ENCODE measurements around the gene DRGX.

Gene DRGX

DNA sequence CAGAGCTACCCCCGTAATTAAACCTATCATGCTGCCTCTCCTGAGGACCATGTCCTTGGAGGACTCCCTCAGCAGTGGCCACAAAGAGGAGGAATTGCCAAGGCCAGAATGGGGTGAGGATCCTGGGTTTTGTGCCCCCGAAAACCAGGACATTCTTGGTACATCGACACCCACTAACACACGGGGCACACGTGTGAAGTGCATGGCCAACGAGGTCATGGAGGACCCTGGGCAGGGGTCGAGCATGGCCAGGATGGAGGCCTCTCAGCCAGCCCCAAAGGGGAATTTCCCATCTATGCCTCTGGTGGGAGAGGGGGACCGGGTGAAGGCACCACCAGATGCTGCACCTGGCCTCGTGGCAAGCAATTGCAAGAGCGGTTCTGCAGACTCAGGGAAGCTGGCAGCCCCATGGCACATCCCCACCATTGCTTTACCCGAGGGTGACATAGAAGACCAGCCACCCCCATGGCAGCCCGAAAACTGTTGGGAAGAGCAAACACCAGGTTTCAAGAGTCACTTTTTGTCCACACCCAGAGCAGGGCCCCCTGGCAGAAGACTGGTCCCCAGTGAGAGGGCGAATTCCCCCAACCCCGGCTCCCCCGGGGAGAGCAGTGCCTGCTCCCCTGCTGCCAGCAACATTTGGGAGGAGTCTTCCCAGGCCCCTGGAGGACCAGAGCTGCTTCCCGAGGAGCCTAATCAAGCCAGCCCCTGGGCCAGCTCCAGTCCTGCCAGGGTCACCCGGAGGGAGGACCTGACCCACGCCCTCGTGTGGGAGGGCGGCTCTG is 70.6 kb downstream of the DRGX start:
- no peak for DNase-seq

DNA sequence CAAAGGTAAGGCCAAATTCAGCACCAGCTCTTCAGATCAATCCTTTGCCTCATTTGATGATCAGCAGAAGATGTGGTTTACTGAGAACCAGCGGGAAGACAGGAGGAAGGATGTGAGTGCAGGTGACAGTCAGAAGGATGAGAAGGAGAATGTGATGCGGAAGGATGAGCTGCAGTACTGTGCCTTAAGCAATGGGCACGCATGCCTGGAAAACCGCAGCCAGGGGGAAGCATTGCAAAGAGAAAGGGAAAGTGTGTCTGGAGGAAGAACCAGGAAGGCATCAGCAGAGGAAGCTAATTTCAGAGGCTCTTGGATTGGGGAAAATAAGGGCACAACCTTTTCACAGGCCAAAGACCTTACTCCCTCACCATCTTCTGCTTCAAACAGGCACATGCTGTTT is 71.2 kb downstream of the DRGX start:
- WGBS, result 50% methylated on average over 4 of the region's 4 CpGs

More for the DNA sequence above, 70.6 kb downstream of the DRGX start:
- no peak overlapping the region for H2AFZ ChIP-seq (ENCODE audit: low read depth, low read length)
- no peak overlapping the region for H2BK120ac ChIP-seq (ENCODE audit: low read depth, low read length)
- no peak overlapping the region for H2BK12ac ChIP-seq (ENCODE audit: low read length in 2 of 2)
- no peak overlapping the region for H3K23ac ChIP-seq (ENCODE audit: low read length in 2 of 2)
- no peaks in the 10 kb centered on the region for H3K79me1 ChIP-seq (replicated peaks; ENCODE audit: low read length, poor library complexity, severe bottlenecking)
- no peak overlapping the region for H4K91ac ChIP-seq (ENCODE audit: low read length)
- 77% methylated on average over 20 of the region's 20 CpGs for WGBS
- no peaks in the 10 kb centered on the region for H3K36me3 ChIP-seq (ENCODE audit: control insufficient read depth in 1 of 2, insufficient read depth in 2 of 2, low read depth in 1 of 2, low read length in 2 of 2)
- no peak overlapping the region for H3K4me3 ChIP-seq (ENCODE audit: insufficient read depth in 1 of 2, low read depth in 1 of 2, low read length in 2 of 2)
- H2AK5ac ChIP-seq (ENCODE audit: low read length, severe bottlenecking), result no peak overlapping the region
- H3K18ac ChIP-seq (ENCODE audit: low read depth in 1 of 2, low read length in 2 of 2), result no peak overlapping the region
- H3K27me3 ChIP-seq (ENCODE audit: control insufficient read depth in 1 of 2, insufficient read depth in 1 of 2, low read length in 2 of 2), result peaks cover 0 to 68% of the 10 kb centered on the region in 2 experiments
- H3K9ac ChIP-seq (ENCODE audit: low read length), result no peak overlapping the region
- no peaks in the 10 kb centered on the region for H3K4me1 ChIP-seq (ENCODE audit: control insufficient read depth, insufficient read depth, low read depth, low read length)
- H4K8ac ChIP-seq (ENCODE audit: low read length), result no peak overlapping the region
- H3K14ac ChIP-seq (ENCODE audit: low read length in 2 of 2), result no peak overlapping the region
- no peak overlapping the region for H2BK15ac ChIP-seq (ENCODE audit: low read depth, poor library complexity, severe bottlenecking)
- no peak overlapping the region for H3K4ac ChIP-seq (ENCODE audit: low read depth in 1 of 2, low read length in 2 of 2)
- no peak overlapping the region for H3K27ac ChIP-seq (ENCODE audit: low read length, poor library complexity, severe bottlenecking)
- no peak overlapping the region for H3K4me2 ChIP-seq (ENCODE audit: low read length, poor library complexity, severe bottlenecking)
- no peak overlapping the region for H2BK5ac ChIP-seq (ENCODE audit: low read depth, low read length, poor library complexity, severe bottlenecking)
- no peaks in the 10 kb centered on the region for H3K9me3 ChIP-seq (ENCODE audit: control insufficient read depth, low read length)

GRCh38 chr10:49323896-49324270 is 72.0 kb downstream of the DRGX start:
- Histone ChIP-seq H2AK5ac (ENCODE audit: low read length, severe bottlenecking) (no peak overlapping the region), H2BK12ac (ENCODE audit: low read length in 2 of 2) (no peak overlapping the region), H4K91ac (ENCODE audit: low read length) (no peak overlapping the region), H3K9ac (ENCODE audit: low read length) (no peak overlapping the region), H2BK120ac (ENCODE audit: low read depth, low read length) (no peak overlapping the region), H3K27me3 (ENCODE audit: control insufficient read depth in 1 of 2, insufficient read depth in 1 of 2, low read length in 2 of 2) (peaks cover 0 to 65% of the 10 kb centered on the region in 2 experiments), H4K8ac (ENCODE audit: low read length) (no peak overlapping the region), H3K14ac (ENCODE audit: low read length in 2 of 2) (no peak overlapping the region), H3K79me1 (replicated peaks; ENCODE audit: low read length, poor library complexity, severe bottlenecking) (no peaks in the 10 kb centered on the region), H2BK5ac (ENCODE audit: low read depth, low read length, poor library complexity, severe bottlenecking) (no peak overlapping the region), H3K4me2 (ENCODE audit: low read length, poor library complexity, severe bottlenecking) (no peak overlapping the region), H2BK15ac (ENCODE audit: low read depth, poor library complexity, severe bottlenecking) (no peak overlapping the region), H3K18ac (ENCODE audit: low read depth in 1 of 2, low read length in 2 of 2) (no peak overlapping the region), H3K4me3 (ENCODE audit: insufficient read depth in 1 of 2, low read depth in 1 of 2, low read length in 2 of 2) (no peak overlapping the region), H3K27ac (ENCODE audit: low read length, poor library complexity, severe bottlenecking) (no peak overlapping the region), H3K9me3 (ENCODE audit: control insufficient read depth, low read length) (no peaks in the 10 kb centered on the region), H3K4ac (ENCODE audit: low read depth in 1 of 2, low read length in 2 of 2) (no peak overlapping the region), H2AFZ (ENCODE audit: low read depth, low read length) (no peak overlapping the region), H3K23ac (ENCODE audit: low read length in 2 of 2) (no peak overlapping the region), H3K36me3 (ENCODE audit: control insufficient read depth in 1 of 2, insufficient read depth in 2 of 2, low read depth in 1 of 2, low read length in 2 of 2) (no peaks in the 10 kb centered on the region), H3K4me1 (ENCODE audit: control insufficient read depth, insufficient read depth, low read depth, low read length) (no peaks in the 10 kb centered on the region)
- 75% methylated on average over 9 of the region's 9 CpGs for WGBS
- DNase-seq, result no peak

More for the DNA sequence above, 71.2 kb downstream of the DRGX start:
- no peaks in the 10 kb centered on the region for H3K4me1 ChIP-seq (ENCODE audit: control insufficient read depth, insufficient read depth, low read depth, low read length)
- no peak for DNase-seq
- no peak overlapping the region for H2BK15ac ChIP-seq (ENCODE audit: low read depth, poor library complexity, severe bottlenecking)
- no peak overlapping the region for H3K4ac ChIP-seq (ENCODE audit: low read depth in 1 of 2, low read length in 2 of 2)
- no peak overlapping the region for H3K4me3 ChIP-seq (ENCODE audit: insufficient read depth in 1 of 2, low read depth in 1 of 2, low read length in 2 of 2)
- H3K4me2 ChIP-seq (ENCODE audit: low read length, poor library complexity, severe bottlenecking), result no peak overlapping the region
- no peak overlapping the region for H3K9ac ChIP-seq (ENCODE audit: low read length)
- H2BK12ac ChIP-seq (ENCODE audit: low read length in 2 of 2), result no peak overlapping the region
- no peaks in the 10 kb centered on the region for H3K9me3 ChIP-seq (ENCODE audit: control insufficient read depth, low read length)
- no peak overlapping the region for H2AK5ac ChIP-seq (ENCODE audit: low read length, severe bottlenecking)
- H2BK5ac ChIP-seq (ENCODE audit: low read depth, low read length, poor library complexity, severe bottlenecking), result no peak overlapping the region
- no peak overlapping the region for H3K14ac ChIP-seq (ENCODE audit: low read length in 2 of 2)
- H2AFZ ChIP-seq (ENCODE audit: low read depth, low read length), result no peak overlapping the region
- H4K8ac ChIP-seq (ENCODE audit: low read length), result no peak overlapping the region
- H3K18ac ChIP-seq (ENCODE audit: low read depth in 1 of 2, low read length in 2 of 2), result no peak overlapping the region
- H4K91ac ChIP-seq (ENCODE audit: low read length), result no peak overlapping the region
- no peaks in the 10 kb centered on the region for H3K36me3 ChIP-seq (ENCODE audit: control insufficient read depth in 1 of 2, insufficient read depth in 2 of 2, low read depth in 1 of 2, low read length in 2 of 2)
- H3K79me1 ChIP-seq (replicated peaks; ENCODE audit: low read length, poor library complexity, severe bottlenecking), result no peaks in the 10 kb centered on the region
- no peak overlapping the region for H2BK120ac ChIP-seq (ENCODE audit: low read depth, low read length)
- H3K27ac ChIP-seq (ENCODE audit: low read length, poor library complexity, severe bottlenecking), result no peak overlapping the region
- no peak overlapping the region for H3K23ac ChIP-seq (ENCODE audit: low read length in 2 of 2)
- H3K27me3 ChIP-seq (ENCODE audit: control insufficient read depth in 1 of 2, insufficient read depth in 1 of 2, low read length in 2 of 2), result peaks cover 0 to 68% of the 10 kb centered on the region in 2 experiments

- Histone ChIP-seq H3K79me1 (replicated peaks; ENCODE audit: low read length, poor library complexity, severe bottlenecking) (no peaks in the 10 kb centered on the region), H3K4me2 (ENCODE audit: low read length, poor library complexity, severe bottlenecking) (no peak overlapping the region), H4K8ac (ENCODE audit: low read length) (no peak overlapping the region), H2AK5ac (ENCODE audit: low read length, severe bottlenecking) (no peak overlapping the region), H3K9me3 (ENCODE audit: control insufficient read depth, low read length) (no peaks in the 10 kb centered on the region), H3K18ac (ENCODE audit: low read depth in 1 of 2, low read length in 2 of 2) (no peak overlapping the region), H2BK5ac (ENCODE audit: low read depth, low read length, poor library complexity, severe bottlenecking) (no peak overlapping the region), H3K23ac (ENCODE audit: low read length in 2 of 2) (no peak overlapping the region), H3K36me3 (ENCODE audit: control insufficient read depth in 1 of 2, insufficient read depth in 2 of 2, low read depth in 1 of 2, low read length in 2 of 2) (no peaks in the 10 kb centered on the region), H2BK15ac (ENCODE audit: low read depth, poor library complexity, severe bottlenecking) (no peak overlapping the region), H3K4me1 (ENCODE audit: control insufficient read depth, insufficient read depth, low read depth, low read length) (no peaks in the 10 kb centered on the region), H3K4me3 (ENCODE audit: insufficient read depth in 1 of 2, low read depth in 1 of 2, low read length in 2 of 2) (no peak overlapping the region), H3K9ac (ENCODE audit: low read length) (no peak overlapping the region), H3K27me3 (ENCODE audit: control insufficient read depth in 1 of 2, insufficient read depth in 1 of 2, low read length in 2 of 2) (peaks cover 0 to 65% of the 10 kb centered on the region in 2 experiments), H2BK120ac (ENCODE audit: low read depth, low read length) (no peak overlapping the region), H3K4ac (ENCODE audit: low read depth in 1 of 2, low read length in 2 of 2) (no peak overlapping the region), H4K91ac (ENCODE audit: low read length) (no peak overlapping the region), H2BK12ac (ENCODE audit: low read length in 2 of 2) (no peak overlapping the region), H3K14ac (ENCODE audit: low read length in 2 of 2) (no peak overlapping the region), H3K27ac (ENCODE audit: low read length, poor library complexity, severe bottlenecking) (no peak overlapping the region), H2AFZ (ENCODE audit: low read depth, low read length) (no peak overlapping the region)
- 58% methylated on average over 7 of the region's 7 CpGs for WGBS
- no peak for DNase-seq
Measured at GRCh38 chr10:49323171-49323895, 72.6 kb downstream of the DRGX start.
